Measurements from ENCODE around the gene DUSP22. TPM values are rescaled to one million over a fixed set of nuclear protein-coding genes. Genes with fewer than 3 reads are reported as not detected.

DUSP22 gene
- total and polyA plus RNA-seq, 2 donors (not counting 1 experiment from before 2014, with no cell fraction given): 10.9 to 13.7 TPM

DNA sequence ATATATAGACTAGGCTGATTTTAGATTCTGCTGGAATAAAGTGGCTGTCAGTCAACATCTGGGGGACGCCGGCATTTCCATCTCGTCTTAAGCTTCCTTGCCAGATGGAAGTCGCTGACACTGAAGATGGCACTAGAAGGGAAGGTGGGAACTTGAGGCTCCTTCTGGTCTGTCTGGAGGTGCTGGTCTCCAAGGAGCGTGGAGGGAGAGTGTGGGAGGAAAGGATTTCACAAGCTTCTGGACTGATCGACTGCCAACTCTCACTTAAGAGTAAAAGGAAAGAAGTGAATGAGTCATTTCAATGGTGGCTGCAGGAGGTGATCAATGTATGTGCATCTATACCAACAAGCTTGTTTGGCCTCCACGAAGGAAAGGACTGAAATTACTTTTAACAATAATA is 40.4 kb downstream of the DUSP22 start:
- H4K20me1 ChIP-seq (ENCODE audit: control insufficient read depth, extremely low read depth, insufficient read depth, low read length): no peaks in the 10 kb centered on the region
- DNase-seq (ENCODE audit: low read depth in 2 of 2): peak; percentile 48 to 74
- H3K4me2 ChIP-seq (ENCODE audit: extremely low read depth, insufficient read depth, low read length): no peak overlapping the region

DNA sequence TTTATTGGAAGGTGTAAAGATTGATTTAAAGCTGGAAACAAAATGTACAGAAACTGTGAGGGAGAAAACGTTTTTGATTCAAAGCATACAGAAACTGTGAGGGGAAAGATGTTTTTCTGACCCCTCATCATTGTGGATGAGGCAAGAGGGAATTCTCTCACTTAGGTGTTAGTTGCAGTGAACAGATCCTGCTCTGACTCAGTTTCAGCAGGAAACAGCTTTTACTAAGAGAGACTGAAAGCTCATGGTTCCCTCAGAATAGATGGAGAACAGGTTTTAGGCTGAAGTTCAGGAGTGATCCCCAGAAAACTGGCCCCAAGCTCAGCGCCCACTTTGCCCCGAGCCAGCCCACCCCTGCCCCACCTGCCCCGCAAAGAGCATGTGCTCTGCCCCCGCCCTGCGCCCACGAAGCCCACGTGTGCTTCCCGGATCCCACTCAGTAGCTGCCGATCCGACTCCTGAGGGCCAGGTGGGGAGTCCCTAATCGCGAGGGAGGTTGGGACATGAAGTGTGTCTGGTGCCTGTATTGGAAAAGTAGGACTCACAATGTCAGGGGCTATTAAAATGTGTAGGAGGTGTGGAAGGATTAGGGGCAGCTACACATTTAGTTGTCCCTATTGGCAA is 41.2 kb downstream of the DUSP22 start:
- no peak for DNase-seq (ENCODE audit: low read depth in 2 of 2)
- Histone ChIP-seq H3K9me3 (ENCODE audit: control insufficient read depth, insufficient read depth, low read depth, low read length) (no peaks in the 10 kb centered on the region), H3K4me3 (replicated peaks in 1 of 4; ENCODE audit: control extremely low read depth in 1 of 4, insufficient read depth in 1 of 4, low read depth in 3 of 4, low read length in 4 of 4) (no peak overlapping the region), H3K4me2 (ENCODE audit: extremely low read depth, insufficient read depth, low read length) (no peak overlapping the region), H2AFZ (ENCODE audit: low read length) (no peak overlapping the region), H3K4me1 (ENCODE audit: control insufficient read depth, extremely low read depth, insufficient read depth, low read length) (peaks cover under 1% of the 10 kb centered on the region), H3K27ac (ENCODE audit: insufficient read depth, low read length) (no peak overlapping the region), H3K27me3 (ENCODE audit: control insufficient read depth, insufficient read depth, low read length) (no peaks in the 10 kb centered on the region), H4K20me1 (ENCODE audit: control insufficient read depth, extremely low read depth, insufficient read depth, low read length) (no peaks in the 10 kb centered on the region), H3K79me2 (ENCODE audit: control insufficient read depth, insufficient read depth, low read length) (no peaks in the 10 kb centered on the region), H3K9ac (ENCODE audit: insufficient read depth, low read length) (no peak overlapping the region), H3K36me3 (ENCODE audit: control insufficient read depth, insufficient read depth, low read length) (no peaks in the 10 kb centered on the region)
- TF ChIP-seq EZH2 (IDR thresholded peaks at IDR 0.05; ENCODE audit: low read length, missing control alignments): no peak
- TF ChIP-seq, protein P1, sequence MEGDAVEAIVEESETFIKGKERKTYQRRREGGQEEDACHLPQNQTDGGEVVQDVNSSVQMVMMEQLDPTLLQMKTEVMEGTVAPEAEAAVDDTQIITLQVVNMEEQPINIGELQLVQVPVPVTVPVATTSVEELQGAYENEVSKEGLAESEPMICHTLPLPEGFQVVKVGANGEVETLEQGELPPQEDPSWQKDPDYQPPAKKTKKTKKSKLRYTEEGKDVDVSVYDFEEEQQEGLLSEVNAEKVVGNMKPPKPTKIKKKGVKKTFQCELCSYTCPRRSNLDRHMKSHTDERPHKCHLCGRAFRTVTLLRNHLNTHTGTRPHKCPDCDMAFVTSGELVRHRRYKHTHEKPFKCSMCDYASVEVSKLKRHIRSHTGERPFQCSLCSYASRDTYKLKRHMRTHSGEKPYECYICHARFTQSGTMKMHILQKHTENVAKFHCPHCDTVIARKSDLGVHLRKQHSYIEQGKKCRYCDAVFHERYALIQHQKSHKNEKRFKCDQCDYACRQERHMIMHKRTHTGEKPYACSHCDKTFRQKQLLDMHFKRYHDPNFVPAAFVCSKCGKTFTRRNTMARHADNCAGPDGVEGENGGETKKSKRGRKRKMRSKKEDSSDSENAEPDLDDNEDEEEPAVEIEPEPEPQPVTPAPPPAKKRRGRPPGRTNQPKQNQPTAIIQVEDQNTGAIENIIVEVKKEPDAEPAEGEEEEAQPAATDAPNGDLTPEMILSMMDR (conservative IDR thresholded peaks at IDR 0.05 in 1 of 2, IDR thresholded peaks at IDR 0.05 in 1 of 2; ENCODE audit: low read depth in 1 of 2, low read length in 2 of 2): no peak

More for the DNA sequence above, 40.4 kb downstream of the DUSP22 start:
- Histone ChIP-seq H2AFZ (ENCODE audit: low read length) (no peak overlapping the region), H3K36me3 (ENCODE audit: control insufficient read depth, insufficient read depth, low read length) (no peaks in the 10 kb centered on the region), H3K9me3 (ENCODE audit: control insufficient read depth, insufficient read depth, low read depth, low read length) (no peaks in the 10 kb centered on the region), H3K4me1 (ENCODE audit: control insufficient read depth, extremely low read depth, insufficient read depth, low read length) (peaks cover 7% of the 10 kb centered on the region), H3K9ac (ENCODE audit: insufficient read depth, low read length) (no peak overlapping the region), H3K27ac (ENCODE audit: insufficient read depth, low read length) (no peak overlapping the region), H3K27me3 (ENCODE audit: control insufficient read depth, insufficient read depth, low read length) (no peaks in the 10 kb centered on the region), H3K79me2 (ENCODE audit: control insufficient read depth, insufficient read depth, low read length) (no peaks in the 10 kb centered on the region), H3K4me3 (replicated peaks in 1 of 4; ENCODE audit: control extremely low read depth in 1 of 4, insufficient read depth in 1 of 4, low read depth in 3 of 4, low read length in 4 of 4) (no peak overlapping the region)
- TF ChIP-seq EZH2 (IDR thresholded peaks at IDR 0.05; ENCODE audit: low read length, missing control alignments): no peak
- TF ChIP-seq, protein P1 (conservative IDR thresholded peaks at IDR 0.05 in 1 of 2, IDR thresholded peaks at IDR 0.05 in 1 of 2; ENCODE audit: low read depth in 1 of 2, low read length in 2 of 2): no peak

DNA sequence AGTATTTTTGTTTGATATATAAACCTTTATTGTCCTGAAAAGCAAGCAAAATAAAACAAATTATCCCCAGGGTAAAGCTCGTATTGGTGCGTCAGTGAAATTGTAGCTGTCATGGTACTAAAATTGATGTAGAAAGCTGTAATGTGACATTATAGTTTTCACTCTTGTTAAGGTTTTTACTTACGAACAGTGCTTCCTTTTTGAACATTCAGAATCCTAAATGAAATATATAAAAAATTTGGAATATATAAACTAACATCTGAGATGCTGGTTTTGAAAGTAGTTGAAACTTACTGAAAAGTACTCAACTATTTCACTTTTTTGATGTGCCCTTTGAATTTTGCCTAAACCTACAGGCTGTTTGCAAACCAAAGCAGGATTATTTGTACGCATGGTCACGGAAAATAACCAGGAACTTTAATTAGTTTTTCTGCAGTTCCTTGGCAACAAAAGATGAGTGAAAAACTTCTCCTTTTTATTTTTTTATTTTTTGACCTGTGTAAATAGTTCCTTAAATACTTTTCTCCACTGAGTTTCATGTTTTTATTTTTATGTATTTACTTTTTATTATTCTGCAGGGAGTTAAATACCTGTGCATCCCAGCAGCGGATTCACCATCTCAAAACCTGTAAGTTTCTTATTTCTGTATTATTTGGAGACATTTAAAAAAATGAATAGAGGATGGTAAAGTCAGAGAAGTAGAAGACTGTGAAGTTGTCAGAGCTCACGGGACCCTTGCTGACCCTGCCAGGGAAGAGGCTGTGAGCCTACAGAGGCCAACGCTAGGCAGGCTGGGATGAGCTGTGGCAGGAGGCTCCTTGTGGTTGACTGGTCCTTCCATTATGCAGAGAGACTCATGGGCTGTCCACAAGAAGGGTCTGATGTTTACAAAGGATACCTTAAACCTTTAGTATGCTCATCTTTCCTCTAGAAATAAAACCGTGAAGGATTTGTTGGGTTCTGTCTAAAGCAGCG is 42.5 kb downstream of the DUSP22 start:
- no peak overlapping the region for H3K4me2 ChIP-seq (ENCODE audit: extremely low read depth, insufficient read depth, low read length)
- H3K79me2 ChIP-seq (ENCODE audit: control insufficient read depth, insufficient read depth, low read length): no peaks in the 10 kb centered on the region
- H3K4me1 ChIP-seq (ENCODE audit: control insufficient read depth, extremely low read depth, insufficient read depth, low read length): no peaks in the 10 kb centered on the region
- no peak overlapping the region for H3K9ac ChIP-seq (ENCODE audit: insufficient read depth, low read length)
- H3K27ac ChIP-seq (ENCODE audit: insufficient read depth, low read length): no peak overlapping the region
- H3K9me3 ChIP-seq (ENCODE audit: control insufficient read depth, insufficient read depth, low read depth, low read length): no peaks in the 10 kb centered on the region
- H2AFZ ChIP-seq (ENCODE audit: low read length): no peak overlapping the region
- TF ChIP-seq, protein P1 (conservative IDR thresholded peaks at IDR 0.05 in 1 of 2, IDR thresholded peaks at IDR 0.05 in 1 of 2; ENCODE audit: low read depth in 1 of 2, low read length in 2 of 2): no peak
- TF ChIP-seq EZH2 (IDR thresholded peaks at IDR 0.05; ENCODE audit: low read length, missing control alignments): no peak
- H4K20me1 ChIP-seq (ENCODE audit: control insufficient read depth, extremely low read depth, insufficient read depth, low read length): no peaks in the 10 kb centered on the region
- H3K36me3 ChIP-seq (ENCODE audit: control insufficient read depth, insufficient read depth, low read length): no peaks in the 10 kb centered on the region
- no peaks in the 10 kb centered on the region for H3K27me3 ChIP-seq (ENCODE audit: control insufficient read depth, insufficient read depth, low read length)
- no peak for DNase-seq (ENCODE audit: low read depth in 2 of 2)
- no peak overlapping the region for H3K4me3 ChIP-seq (replicated peaks in 1 of 4; ENCODE audit: control extremely low read depth in 1 of 4, insufficient read depth in 1 of 4, low read depth in 3 of 4, low read length in 4 of 4)
